ENCODE data around the gene STARD8.
"Not testable (repeated sequence)": the region's sequence is repeated elsewhere in the genome, so short reads cannot be mapped to it uniquely, and the experiment has no call there.

Gene STARD8

GRCh38 chrX:68647156-68647957, at the start of gene STARD8:
Gene STARD8, plus strand, starts transcription at chrX:68647666. Its CDS starts 217 bp downstream, at chrX:68647883.
- DNase-seq, result no peak

GRCh38 chrX:68598841-68599240, 48.6 kb upstream of the STARD8 start:
- DNase-seq, result no peak

- no peak for DNase-seq
These were observed 48.0 kb upstream of the STARD8 start for GRCh38 chrX:68599256-68600152.

- DNase-seq, result not testable (repeated sequence)
These were observed 43.2 kb upstream of the STARD8 start for GRCh38 chrX:68604216-68604615.

GRCh38 chrX:68614733-68615132, 32.7 kb upstream of the STARD8 start:
- DNase-seq, result not testable (repeated sequence)

- no peak for DNase-seq
These were observed 19.5 kb upstream of the STARD8 start for GRCh38 chrX:68627986-68628385.

GRCh38 chrX:68629936-68630335, 17.5 kb upstream of the STARD8 start:
- not testable (repeated sequence) for DNase-seq

- no peak for DNase-seq
These were observed 16.1 kb upstream of the STARD8 start for GRCh38 chrX:68631336-68631735.

GRCh38 chrX:68632491-68632890, 15.0 kb upstream of the STARD8 start:
- no peak for DNase-seq

GRCh38 chrX:68633981-68634380, 13.5 kb upstream of the STARD8 start:
- DNase-seq, result no peak

- no peak for DNase-seq
These were observed 12.7 kb upstream of the STARD8 start for GRCh38 chrX:68634649-68635227.

GRCh38 chrX:68640661-68641060, 6.8 kb upstream of the STARD8 start:
- no peak for DNase-seq

GRCh38 chrX:68644861-68645260, 2.6 kb upstream of the STARD8 start:
- DNase-seq, result no peak

GRCh38 chrX:68646421-68646820, 1.0 kb upstream of the STARD8 start:
- no peak for DNase-seq

- DNase-seq, result no peak
These were observed 1.5 kb downstream of the STARD8 start for GRCh38 chrX:68648960-68649359.

GRCh38 chrX:68650491-68650890, 3.0 kb downstream of the STARD8 start:
- no peak for DNase-seq

- DNase-seq, result no peak
These were observed 3.6 kb downstream of the STARD8 start for GRCh38 chrX:68651110-68651509.

- no peak for DNase-seq
These were observed 5.1 kb downstream of the STARD8 start for GRCh38 chrX:68652326-68653170.

- no peak for DNase-seq
These were observed 7.2 kb downstream of the STARD8 start for GRCh38 chrX:68654693-68655092.

GRCh38 chrX:68656473-68656872, 9.0 kb downstream of the STARD8 start:
- DNase-seq, result not testable (repeated sequence)

- no peak for DNase-seq
These were observed 11.1 kb downstream of the STARD8 start for GRCh38 chrX:68658530-68658929.

GRCh38 chrX:68659385-68659784, 11.9 kb downstream of the STARD8 start:
- no peak for DNase-seq

GRCh38 chrX:68659786-68660185, 12.3 kb downstream of the STARD8 start:
- DNase-seq, result no peak

All from GOT3 (cell line).